ENCODE measurements around the gene RASA1. TPM values are rescaled to one million over a fixed set of nuclear protein-coding genes. Genes with fewer than 3 reads are reported as not detected.

Gene RASA1
- total RNA-seq, 1 donor from 2014 or later, result 17.7 TPM

DNA sequence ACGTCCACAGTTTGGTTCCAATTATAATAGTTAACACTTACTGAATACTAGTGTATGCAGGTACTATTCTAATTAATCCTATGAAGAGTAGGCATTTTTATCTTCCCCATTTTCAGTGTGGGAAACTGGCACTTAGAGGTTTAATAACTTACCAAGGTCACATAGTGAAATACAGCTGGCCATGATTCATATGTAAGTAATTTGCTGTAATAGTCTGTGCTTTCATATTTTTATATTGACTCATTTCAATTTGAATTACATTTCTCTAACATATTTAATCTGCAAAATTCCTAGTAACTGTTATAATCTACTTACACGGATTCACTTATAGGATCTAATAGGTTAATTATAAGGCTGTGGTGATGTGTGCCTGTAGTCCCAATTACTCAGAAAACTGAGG lies 125.6 kb downstream of the RASA1 start:
- H3K9ac ChIP-seq (ENCODE audit: low read depth in 1 of 3, low read length in 3 of 3), result no peak overlapping the region
- H3K27me3 ChIP-seq (ENCODE audit: control insufficient read depth in 3 of 3, insufficient read depth in 3 of 3, low read length in 3 of 3), result no peaks in the 10 kb centered on the region
- H3K36me3 ChIP-seq (ENCODE audit: control insufficient read depth in 3 of 3, insufficient read depth in 3 of 3, low read length in 3 of 3), result peaks cover 17 to 73% (median 50%) of the 10 kb centered on the region in 3 donors
- H3K4me3 ChIP-seq (ENCODE audit: low read length in 3 of 3), result no peak overlapping the region
- H3K9me3 ChIP-seq (ENCODE audit: control insufficient read depth in 3 of 3, low read length in 3 of 3), result no peaks in the 10 kb centered on the region
- H3K4me1 ChIP-seq (ENCODE audit: control insufficient read depth in 3 of 3, insufficient read depth in 3 of 3, low read length in 3 of 3), result peaks cover 0 to under 1% (median 0%) of the 10 kb centered on the region in 3 donors
- H3K27ac ChIP-seq (ENCODE audit: low read depth, low read length), result no peak overlapping the region

GRCh38 chr5:87394411-87395165 lies 126.9 kb downstream of the RASA1 start:
- Histone ChIP-seq H3K36me3 (ENCODE audit: control insufficient read depth in 3 of 3, insufficient read depth in 3 of 3, low read length in 3 of 3) (peaks cover 21 to 74% (median 59%) of the 10 kb centered on the region in 3 donors), H3K4me3 (ENCODE audit: low read length in 3 of 3) (no peak overlapping the region), H3K27me3 (ENCODE audit: control insufficient read depth in 3 of 3, insufficient read depth in 3 of 3, low read length in 3 of 3) (no peaks in the 10 kb centered on the region), H3K27ac (ENCODE audit: low read depth, low read length) (no peak overlapping the region), H3K4me1 (ENCODE audit: control insufficient read depth in 3 of 3, insufficient read depth in 3 of 3, low read length in 3 of 3) (no peaks in the 10 kb centered on the region), H3K9me3 (ENCODE audit: control insufficient read depth in 3 of 3, low read length in 3 of 3) (no peaks in the 10 kb centered on the region), H3K9ac (ENCODE audit: low read depth in 1 of 3, low read length in 3 of 3) (no peak overlapping the region)

GRCh38 chr5:87398981-87399614 lies 131.4 kb downstream of the RASA1 start:
- Histone ChIP-seq H3K9me3 (ENCODE audit: control insufficient read depth in 3 of 3, low read length in 3 of 3) (no peaks in the 10 kb centered on the region), H3K27me3 (ENCODE audit: control insufficient read depth in 3 of 3, insufficient read depth in 3 of 3, low read length in 3 of 3) (no peaks in the 10 kb centered on the region), H3K27ac (ENCODE audit: low read depth, low read length) (no peak overlapping the region), H3K36me3 (ENCODE audit: control insufficient read depth in 3 of 3, insufficient read depth in 3 of 3, low read length in 3 of 3) (peaks cover 17 to 61% (median 52%) of the 10 kb centered on the region in 3 donors), H3K9ac (ENCODE audit: low read depth in 1 of 3, low read length in 3 of 3) (no peak overlapping the region), H3K4me1 (ENCODE audit: control insufficient read depth in 3 of 3, insufficient read depth in 3 of 3, low read length in 3 of 3) (no peaks in the 10 kb centered on the region), H3K4me3 (ENCODE audit: low read length in 3 of 3) (no peak overlapping the region)

DNA sequence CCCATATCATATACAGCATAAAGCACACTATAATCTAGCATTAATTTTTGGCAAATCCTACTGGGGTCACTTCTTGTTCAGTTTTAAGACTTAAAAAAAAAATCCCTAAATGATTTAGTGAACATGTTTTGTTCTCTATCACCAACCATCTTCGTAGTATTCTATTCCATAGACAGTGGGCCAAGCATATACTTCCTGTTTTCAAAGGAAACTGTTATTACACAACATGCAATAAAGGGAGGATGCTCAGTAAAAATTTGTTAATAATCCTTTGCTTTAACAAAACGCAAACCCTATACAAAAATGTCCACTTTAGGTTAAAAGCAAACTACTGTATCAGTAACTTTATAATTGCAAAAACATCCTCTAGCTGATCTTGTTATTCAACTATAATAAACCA lies 132.0 kb downstream of the RASA1 start:
- Histone ChIP-seq H3K9ac (ENCODE audit: low read depth in 1 of 3, low read length in 3 of 3) (no peak overlapping the region), H3K27me3 (ENCODE audit: control insufficient read depth in 3 of 3, insufficient read depth in 3 of 3, low read length in 3 of 3) (no peaks in the 10 kb centered on the region), H3K4me3 (ENCODE audit: low read length in 3 of 3) (no peak overlapping the region), H3K27ac (ENCODE audit: low read depth, low read length) (no peak overlapping the region), H3K4me1 (ENCODE audit: control insufficient read depth in 3 of 3, insufficient read depth in 3 of 3, low read length in 3 of 3) (no peaks in the 10 kb centered on the region), H3K36me3 (ENCODE audit: control insufficient read depth in 3 of 3, insufficient read depth in 3 of 3, low read length in 3 of 3) (peaks cover 15 to 62% (median 55%) of the 10 kb centered on the region in 3 donors), H3K9me3 (ENCODE audit: control insufficient read depth in 3 of 3, low read length in 3 of 3) (no peaks in the 10 kb centered on the region)

DNA sequence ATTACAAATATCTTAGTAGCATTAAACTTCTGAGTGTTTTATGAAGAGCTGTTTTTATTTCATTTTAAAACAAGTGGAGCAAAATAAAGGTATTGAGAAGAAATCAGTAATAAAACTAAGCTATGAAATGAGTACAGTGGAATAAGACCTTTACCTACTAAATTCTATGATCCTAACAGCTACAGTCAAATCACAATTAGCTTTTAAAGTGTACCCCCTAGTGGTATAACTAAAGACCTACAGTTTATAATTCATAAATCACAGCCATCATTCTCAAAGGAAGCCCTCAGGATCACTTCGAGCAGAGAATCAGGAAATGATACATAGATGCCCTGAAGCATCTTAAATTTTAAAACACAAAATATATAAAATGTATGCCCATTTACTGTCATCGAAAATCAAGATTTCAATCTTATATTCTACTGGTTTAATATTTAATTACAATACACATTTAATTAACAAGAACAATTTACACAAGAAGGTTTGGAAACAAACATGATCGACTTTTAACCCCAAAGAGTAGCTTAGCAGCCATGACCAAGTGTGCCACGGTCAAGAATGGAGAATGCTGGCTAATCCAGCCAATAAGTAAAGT lies 132.7 kb downstream of the RASA1 start:
- H3K4me1 ChIP-seq (ENCODE audit: control insufficient read depth in 3 of 3, insufficient read depth in 3 of 3, low read length in 3 of 3), result no peaks in the 10 kb centered on the region
- H3K27ac ChIP-seq (ENCODE audit: low read depth, low read length), result no peak overlapping the region
- no peak overlapping the region for H3K4me3 ChIP-seq (ENCODE audit: low read length in 3 of 3)
- peaks cover 16 to 62% (median 59%) of the 10 kb centered on the region in 3 donors for H3K36me3 ChIP-seq (ENCODE audit: control insufficient read depth in 3 of 3, insufficient read depth in 3 of 3, low read length in 3 of 3)
- no peaks in the 10 kb centered on the region for H3K9me3 ChIP-seq (ENCODE audit: control insufficient read depth in 3 of 3, low read length in 3 of 3)
- H3K9ac ChIP-seq (ENCODE audit: low read depth in 1 of 3, low read length in 3 of 3), result no peak overlapping the region
- no peaks in the 10 kb centered on the region for H3K27me3 ChIP-seq (ENCODE audit: control insufficient read depth in 3 of 3, insufficient read depth in 3 of 3, low read length in 3 of 3)

GRCh38 chr5:87401626-87402025 lies 133.9 kb downstream of the RASA1 start:
- H3K4me3 ChIP-seq (ENCODE audit: low read length in 3 of 3), result no peak overlapping the region
- H3K9ac ChIP-seq (ENCODE audit: low read depth in 1 of 3, low read length in 3 of 3), result no peak overlapping the region
- no peaks in the 10 kb centered on the region for H3K27me3 ChIP-seq (ENCODE audit: control insufficient read depth in 3 of 3, insufficient read depth in 3 of 3, low read length in 3 of 3)
- peaks cover 14 to 64% (median 60%) of the 10 kb centered on the region in 3 donors for H3K36me3 ChIP-seq (ENCODE audit: control insufficient read depth in 3 of 3, insufficient read depth in 3 of 3, low read length in 3 of 3)
- no peak overlapping the region for H3K27ac ChIP-seq (ENCODE audit: low read depth, low read length)
- H3K4me1 ChIP-seq (ENCODE audit: control insufficient read depth in 3 of 3, insufficient read depth in 3 of 3, low read length in 3 of 3), result no peaks in the 10 kb centered on the region
- no peaks in the 10 kb centered on the region for H3K9me3 ChIP-seq (ENCODE audit: control insufficient read depth in 3 of 3, low read length in 3 of 3)

GRCh38 chr5:87403409-87403808 lies 135.7 kb downstream of the RASA1 start:
- Histone ChIP-seq H3K9me3 (ENCODE audit: control insufficient read depth in 3 of 3, low read length in 3 of 3) (no peaks in the 10 kb centered on the region), H3K27me3 (ENCODE audit: control insufficient read depth in 3 of 3, insufficient read depth in 3 of 3, low read length in 3 of 3) (no peaks in the 10 kb centered on the region), H3K36me3 (ENCODE audit: control insufficient read depth in 3 of 3, insufficient read depth in 3 of 3, low read length in 3 of 3) (peaks cover 19 to 68% (median 63%) of the 10 kb centered on the region in 3 donors), H3K4me3 (ENCODE audit: low read length in 3 of 3) (no peak overlapping the region), H3K27ac (ENCODE audit: low read depth, low read length) (no peak overlapping the region), H3K9ac (ENCODE audit: low read depth in 1 of 3, low read length in 3 of 3) (no peak overlapping the region), H3K4me1 (ENCODE audit: control insufficient read depth in 3 of 3, insufficient read depth in 3 of 3, low read length in 3 of 3) (no peaks in the 10 kb centered on the region)

- Histone ChIP-seq H3K9me3 (ENCODE audit: control insufficient read depth in 3 of 3, low read length in 3 of 3) (no peaks in the 10 kb centered on the region), H3K27ac (ENCODE audit: low read depth, low read length) (no peak overlapping the region), H3K36me3 (ENCODE audit: control insufficient read depth in 3 of 3, insufficient read depth in 3 of 3, low read length in 3 of 3) (peaks cover 18 to 72% (median 63%) of the 10 kb centered on the region in 3 donors), H3K4me3 (ENCODE audit: low read length in 3 of 3) (no peak overlapping the region), H3K27me3 (ENCODE audit: control insufficient read depth in 3 of 3, insufficient read depth in 3 of 3, low read length in 3 of 3) (no peaks in the 10 kb centered on the region), H3K9ac (ENCODE audit: low read depth in 1 of 3, low read length in 3 of 3) (no peak overlapping the region), H3K4me1 (ENCODE audit: control insufficient read depth in 3 of 3, insufficient read depth in 3 of 3, low read length in 3 of 3) (no peaks in the 10 kb centered on the region)
Observed at GRCh38 chr5:87403899-87404298, 136.2 kb downstream of the RASA1 start.

- H3K27me3 ChIP-seq (ENCODE audit: control insufficient read depth in 3 of 3, insufficient read depth in 3 of 3, low read length in 3 of 3), result no peaks in the 10 kb centered on the region
- no peaks in the 10 kb centered on the region for H3K9me3 ChIP-seq (ENCODE audit: control insufficient read depth in 3 of 3, low read length in 3 of 3)
Observed at GRCh38 chr5:87404359-87404758, 136.7 kb downstream of the RASA1 start.

More at GRCh38 chr5:87404359-87404758, 136.7 kb downstream of the RASA1 start:
- H3K27ac ChIP-seq (ENCODE audit: low read depth, low read length), result no peak overlapping the region
- H3K4me3 ChIP-seq (ENCODE audit: low read length in 3 of 3), result no peak overlapping the region
- H3K9ac ChIP-seq (ENCODE audit: low read depth in 1 of 3, low read length in 3 of 3), result no peak overlapping the region
- peaks cover 14 to 69% (median 62%) of the 10 kb centered on the region in 3 donors for H3K36me3 ChIP-seq (ENCODE audit: control insufficient read depth in 3 of 3, insufficient read depth in 3 of 3, low read length in 3 of 3)
- no peaks in the 10 kb centered on the region for H3K4me1 ChIP-seq (ENCODE audit: control insufficient read depth in 3 of 3, insufficient read depth in 3 of 3, low read length in 3 of 3)
